HepG2 (cell line): ENCODE data around the gene SMIM14. TPM values are rescaled to one million over a fixed set of nuclear protein-coding genes. Genes with fewer than 3 reads are reported as not detected.
A peak's percentile ranks its signal among the peaks of the same experiment; 100 is the strongest.

ENCODE experiments used
- AGO2 ChIP-seq: fragments of 200-400 bp; formaldehyde crosslinking; optimal IDR thresholded peaks from 2 replicates; pipeline ENCODE3; 2017; ENCODE audit warnings: mild to moderate bottlenecking, low read depth, low read length, moderate library complexity
- CHCHD3 ChIP-seq: sonication (generic); formaldehyde crosslinking; IDR thresholded peaks from 2 replicates; pipeline ENCODE4 v1.8.0; 2022; ENCODE audit warnings: mild to moderate bottlenecking, missing genetic modification reagents, moderate library complexity
- HCFC1 ChIP-seq: fragments of 150-350 bp; IDR thresholded peaks from 2 replicates; pipeline ENCODE4 v1.6.1; 2014; ENCODE audit warnings: low read depth, low read length
- HHEX ChIP-seq: IDR thresholded peaks from 2 replicates; pipeline ENCODE4 v1.6.1; 2016; ENCODE audit warnings: control low read depth
- HNRNPLL ChIP-seq: fragments of 200-400 bp; formaldehyde crosslinking; IDR thresholded peaks from 2 replicates; pipeline ENCODE4 v1.6.1; 2017; ENCODE audit warnings: mild to moderate bottlenecking, low read depth, low read length; ENCODE audit not compliant: poor library complexity, severe bottlenecking
- HOXA5 ChIP-seq: sonication (generic); formaldehyde crosslinking; IDR thresholded peaks from 2 replicates; pipeline ENCODE4 v1.4.0; 2020; ENCODE audit warnings: missing genetic modification reagents
- MTF1 ChIP-seq: sonication (generic); formaldehyde crosslinking; IDR thresholded peaks from 2 replicates; pipeline ENCODE4 v1.5.0; 2020; ENCODE audit warnings: missing genetic modification reagents
- PAX8 ChIP-seq: sonication (generic); formaldehyde crosslinking; IDR thresholded peaks from 2 replicates; pipeline ENCODE4 v1.8.0; 2022; ENCODE audit warnings: mild to moderate bottlenecking, missing genetic modification reagents, borderline replicate concordance
- POLR2A ChIP-seq, 2 experiments: IDR thresholded peaks; 2 replicates each; pipeline ENCODE4 v1.6.1; 2011; ENCODE audit warnings: low read depth in 2 of 2, low read length in 2 of 2, mild to moderate bottlenecking in 1 of 2, moderate library complexity in 1 of 2; ENCODE audit not compliant: insufficient read depth in 1 of 2
- POLR2G ChIP-seq: fragments of 200-400 bp; formaldehyde crosslinking; IDR thresholded peaks from 2 replicates; pipeline ENCODE4 v1.6.1; 2018; ENCODE audit warnings: mild to moderate bottlenecking, low read depth, low read length, moderate library complexity
- RORA ChIP-seq: sonication (generic); formaldehyde crosslinking; IDR thresholded peaks from 2 replicates; pipeline ENCODE4 v1.5.0; 2020; ENCODE audit warnings: mild to moderate bottlenecking, missing genetic modification reagents, moderate library complexity
- ZFP1 ChIP-seq: IDR thresholded peaks from 2 replicates; pipeline ENCODE4 v1.6.1; 2016
- ZKSCAN1 ChIP-seq: fragments of 150-350 bp; IDR thresholded peaks from 2 replicates; pipeline ENCODE4 v1.6.1; 2014; ENCODE audit warnings: low read length
- ZNF33B ChIP-seq: sonication (generic); formaldehyde crosslinking; IDR thresholded peaks from 2 replicates; pipeline ENCODE4 v1.5.1; 2020; ENCODE audit warnings: mild to moderate bottlenecking, missing genetic modification reagents
- ZNF788 ChIP-seq: sonication (generic); formaldehyde crosslinking; IDR thresholded peaks from 2 replicates; pipeline ENCODE4 v1.5.0; 2020; ENCODE audit warnings: mild to moderate bottlenecking, missing genetic modification reagents, borderline replicate concordance
- ZSCAN29 ChIP-seq: sonication (generic); formaldehyde crosslinking; conservative IDR thresholded peaks from 2 replicates; pipeline ENCODE4 v1.4.0; 2020; ENCODE audit warnings: mild to moderate bottlenecking, missing genetic modification reagents
- ZSCAN9 ChIP-seq: IDR thresholded peaks from 2 replicates; pipeline ENCODE4 v1.6.1; 2016; ENCODE audit warnings: borderline replicate concordance
- polyA plus RNA-seq, 8 experiments: library from polyadenylated mRNA; depleted of rRNA in 3 of 8; stranded (reverse) in 7 of 8; unstranded in 1 of 8; fragments of >200 nt; fragmentation: Illumina TruSeq in 4 of 8; extraction: Trizol in 4 of 8; gene quantifications; 2 replicates each; pipeline versions ENCODE4 v1.2.1 to v1.2.3, GENCODE V29; 2011 to 2016; ENCODE audit warnings: low read depth in 4 of 8, missing spikeins in 1 of 8, mixed read lengths in 1 of 8; ENCODE audit not compliant: insufficient read depth in 1 of 8
- total RNA-seq, 5 experiments: library from RNA; depleted of rRNA; stranded (reverse); fragments of >200 nt; fragmentation: Illumina TruSeq; extraction: Trizol; gene quantifications; 2 replicates each; pipeline ENCODE4 v1.2.3, GENCODE V29; 2016; ENCODE audit warnings: low read depth in 1 of 5
- TF ChIP-seq, protein P1 (sequence below): sonication (generic); formaldehyde crosslinking; IDR thresholded peaks from 2 replicates; pipeline ENCODE4 v1.8.1; 2022; ENCODE audit warnings: low read depth, mild to moderate bottlenecking, missing genetic modification reagents
- TF ChIP-seq, protein P2 (sequence below): sonication (generic); formaldehyde crosslinking; IDR thresholded peaks from 2 replicates; pipeline ENCODE4 v1.8.0; 2022; ENCODE audit warnings: mild to moderate bottlenecking, missing genetic modification reagents, moderate library complexity
- TF ChIP-seq, protein P3 (sequence below): sonication (generic); formaldehyde crosslinking; IDR thresholded peaks from 2 replicates; pipeline ENCODE4 v1.5.0; 2020; ENCODE audit warnings: missing genetic modification reagents
- TF ChIP-seq, protein P4 (sequence below): sonication (generic); formaldehyde crosslinking; IDR thresholded peaks from 2 replicates; pipeline ENCODE4 v1.5.0; 2020; ENCODE audit warnings: missing genetic modification reagents
- TF ChIP-seq, protein P5 (sequence below): sonication (generic); formaldehyde crosslinking; IDR thresholded peaks from 2 replicates; pipeline ENCODE4 v1.8.1; 2023; ENCODE audit warnings: mild to moderate bottlenecking, inconsistent platforms, moderate library complexity, missing genetic modification reagents, borderline replicate concordance

The SMIM14 gene
- total and polyA plus RNA-seq, 2 of the 13 experiments (the other 11 are each of a cell fraction or from before 2014, with no cell fraction given): 16.3 to 28.1 TPM

DNA sequence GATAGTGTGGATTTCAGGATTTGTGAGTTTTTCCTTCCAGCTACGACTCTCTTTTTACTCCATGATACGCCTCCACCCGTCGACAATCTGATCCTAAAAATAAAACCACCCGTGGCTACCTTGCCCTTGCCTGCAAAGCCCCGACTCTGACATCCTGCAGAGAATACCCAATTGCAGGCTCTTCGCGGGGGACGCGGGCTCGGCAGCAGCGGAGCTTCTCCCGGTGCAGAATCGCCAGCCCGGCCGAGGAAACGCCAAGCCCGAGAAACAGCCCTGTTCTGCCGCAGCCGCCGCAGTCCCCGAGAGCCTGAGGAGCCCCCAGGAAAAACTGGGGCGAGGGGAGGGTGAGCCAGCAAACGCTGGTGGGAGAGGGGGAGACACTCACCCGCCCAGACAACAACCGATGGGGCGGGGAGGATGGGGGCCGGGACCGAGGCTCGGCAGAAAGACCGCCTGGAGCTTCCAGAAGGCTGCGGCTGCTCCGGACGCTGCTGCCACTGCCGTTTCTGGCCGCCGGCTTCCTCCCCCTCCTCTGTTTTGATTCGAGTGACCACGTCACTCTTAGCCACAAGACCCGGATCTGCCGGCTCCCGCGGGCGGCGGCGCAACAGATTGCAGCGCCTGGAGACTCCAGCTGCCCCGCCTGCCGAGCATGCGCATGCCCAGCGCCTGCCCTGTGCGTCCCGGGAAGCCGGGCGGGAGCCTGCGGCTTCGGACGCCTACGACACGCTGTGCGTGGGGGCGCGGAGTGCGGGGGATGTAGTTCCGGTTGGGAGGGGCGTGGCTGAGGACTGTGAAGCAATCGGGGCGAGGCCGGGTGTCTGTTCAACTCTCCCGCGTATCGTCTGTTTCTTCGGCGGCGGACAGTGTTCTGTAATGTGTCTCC lies at the start of gene SMIM14 (continued):
- TF ChIP-seq, protein P1, sequence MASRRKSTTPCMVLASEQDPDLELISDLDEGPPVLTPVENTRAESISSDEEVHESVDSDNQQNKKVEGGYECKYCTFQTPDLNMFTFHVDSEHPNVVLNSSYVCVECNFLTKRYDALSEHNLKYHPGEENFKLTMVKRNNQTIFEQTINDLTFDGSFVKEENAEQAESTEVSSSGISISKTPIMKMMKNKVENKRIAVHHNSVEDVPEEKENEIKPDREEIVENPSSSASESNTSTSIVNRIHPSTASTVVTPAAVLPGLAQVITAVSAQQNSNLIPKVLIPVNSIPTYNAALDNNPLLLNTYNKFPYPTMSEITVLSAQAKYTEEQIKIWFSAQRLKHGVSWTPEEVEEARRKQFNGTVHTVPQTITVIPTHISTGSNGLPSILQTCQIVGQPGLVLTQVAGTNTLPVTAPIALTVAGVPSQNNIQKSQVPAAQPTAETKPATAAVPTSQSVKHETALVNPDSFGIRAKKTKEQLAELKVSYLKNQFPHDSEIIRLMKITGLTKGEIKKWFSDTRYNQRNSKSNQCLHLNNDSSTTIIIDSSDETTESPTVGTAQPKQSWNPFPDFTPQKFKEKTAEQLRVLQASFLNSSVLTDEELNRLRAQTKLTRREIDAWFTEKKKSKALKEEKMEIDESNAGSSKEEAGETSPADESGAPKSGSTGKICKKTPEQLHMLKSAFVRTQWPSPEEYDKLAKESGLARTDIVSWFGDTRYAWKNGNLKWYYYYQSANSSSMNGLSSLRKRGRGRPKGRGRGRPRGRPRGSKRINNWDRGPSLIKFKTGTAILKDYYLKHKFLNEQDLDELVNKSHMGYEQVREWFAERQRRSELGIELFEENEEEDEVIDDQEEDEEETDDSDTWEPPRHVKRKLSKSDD (CRISPR knock-in tag): 0 out of 2 replicates have a peak, but pooled peaks have one; percentile 22
- TF ChIP-seq ZKSCAN1 (no peak), HHEX (no peak), CHCHD3 (CRISPR knock-in tag) (no peak), PAX8 (CRISPR knock-in tag) (no peak), MTF1 (CRISPR knock-in tag) (no peak), HNRNPLL (peak; percentile 91), ZSCAN9 (CRISPR knock-in tag) (0 out of 2 replicates have a peak, but pooled peaks have one; percentile 81), ZNF788 (CRISPR knock-in tag) (peak; percentile 91), RORA (no peak), HOXA5 (CRISPR knock-in tag) (peak; percentile 92), ZFP1 (CRISPR knock-in tag) (no peak), POLR2A (IDR thresholded peaks at IDR 0.05; ENCODE audit: insufficient read depth in 1 of 2, low read depth in 2 of 2, low read length in 2 of 2) (peak; percentile 87 to 92), POLR2G (peak; percentile 94), ZSCAN29 (no peak), AGO2 (peak; percentile 79), ZNF33B (CRISPR knock-in tag) (peak; percentile 80; the same call in 1 of the 2 replicates), HCFC1 (peak; percentile 47; the same call in 1 of the 2 replicates)
- TF ChIP-seq, protein P2, sequence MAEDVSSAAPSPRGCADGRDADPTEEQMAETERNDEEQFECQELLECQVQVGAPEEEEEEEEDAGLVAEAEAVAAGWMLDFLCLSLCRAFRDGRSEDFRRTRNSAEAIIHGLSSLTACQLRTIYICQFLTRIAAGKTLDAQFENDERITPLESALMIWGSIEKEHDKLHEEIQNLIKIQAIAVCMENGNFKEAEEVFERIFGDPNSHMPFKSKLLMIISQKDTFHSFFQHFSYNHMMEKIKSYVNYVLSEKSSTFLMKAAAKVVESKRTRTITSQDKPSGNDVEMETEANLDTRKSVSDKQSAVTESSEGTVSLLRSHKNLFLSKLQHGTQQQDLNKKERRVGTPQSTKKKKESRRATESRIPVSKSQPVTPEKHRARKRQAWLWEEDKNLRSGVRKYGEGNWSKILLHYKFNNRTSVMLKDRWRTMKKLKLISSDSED: no peak
- TF ChIP-seq, protein P3, sequence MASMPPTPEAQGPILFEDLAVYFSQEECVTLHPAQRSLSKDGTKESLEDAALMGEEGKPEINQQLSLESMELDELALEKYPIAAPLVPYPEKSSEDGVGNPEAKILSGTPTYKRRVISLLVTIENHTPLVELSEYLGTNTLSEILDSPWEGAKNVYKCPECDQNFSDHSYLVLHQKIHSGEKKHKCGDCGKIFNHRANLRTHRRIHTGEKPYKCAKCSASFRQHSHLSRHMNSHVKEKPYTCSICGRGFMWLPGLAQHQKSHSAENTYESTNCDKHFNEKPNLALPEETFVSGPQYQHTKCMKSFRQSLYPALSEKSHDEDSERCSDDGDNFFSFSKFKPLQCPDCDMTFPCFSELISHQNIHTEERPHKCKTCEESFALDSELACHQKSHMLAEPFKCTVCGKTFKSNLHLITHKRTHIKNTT (CRISPR knock-in tag): no peak
- TF ChIP-seq, protein P4, sequence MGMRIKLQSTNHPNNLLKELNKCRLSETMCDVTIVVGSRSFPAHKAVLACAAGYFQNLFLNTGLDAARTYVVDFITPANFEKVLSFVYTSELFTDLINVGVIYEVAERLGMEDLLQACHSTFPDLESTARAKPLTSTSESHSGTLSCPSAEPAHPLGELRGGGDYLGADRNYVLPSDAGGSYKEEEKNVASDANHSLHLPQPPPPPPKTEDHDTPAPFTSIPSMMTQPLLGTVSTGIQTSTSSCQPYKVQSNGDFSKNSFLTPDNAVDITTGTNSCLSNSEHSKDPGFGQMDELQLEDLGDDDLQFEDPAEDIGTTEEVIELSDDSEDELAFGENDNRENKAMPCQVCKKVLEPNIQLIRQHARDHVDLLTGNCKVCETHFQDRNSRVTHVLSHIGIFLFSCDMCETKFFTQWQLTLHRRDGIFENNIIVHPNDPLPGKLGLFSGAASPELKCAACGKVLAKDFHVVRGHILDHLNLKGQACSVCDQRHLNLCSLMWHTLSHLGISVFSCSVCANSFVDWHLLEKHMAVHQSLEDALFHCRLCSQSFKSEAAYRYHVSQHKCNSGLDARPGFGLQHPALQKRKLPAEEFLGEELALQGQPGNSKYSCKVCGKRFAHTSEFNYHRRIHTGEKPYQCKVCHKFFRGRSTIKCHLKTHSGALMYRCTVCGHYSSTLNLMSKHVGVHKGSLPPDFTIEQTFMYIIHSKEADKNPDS (CRISPR knock-in tag): 0 out of 2 replicates have a peak, but pooled peaks have one; percentile 74
- TF ChIP-seq, protein P5, sequence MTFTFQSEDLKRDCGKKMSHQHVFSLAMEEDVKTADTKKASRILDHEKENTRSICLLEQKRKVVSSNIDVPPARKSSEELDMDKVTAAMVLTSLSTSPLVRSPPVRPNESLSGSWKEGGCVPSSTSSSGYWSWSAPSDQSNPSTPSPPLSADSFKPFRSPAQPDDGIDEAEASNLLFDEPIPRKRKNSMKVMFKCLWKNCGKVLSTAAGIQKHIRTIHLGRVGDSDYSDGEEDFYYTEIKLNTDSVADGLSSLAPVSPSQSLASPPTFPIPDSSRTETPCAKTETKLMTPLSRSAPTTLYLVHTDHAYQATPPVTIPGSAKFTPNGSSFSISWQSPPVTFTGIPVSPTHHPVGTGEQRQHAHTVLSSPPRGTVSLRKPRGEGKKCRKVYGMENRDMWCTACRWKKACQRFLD (CRISPR knock-in tag): peak; percentile 42; the same call in 1 of the 2 replicates
